Fibroblast of pulmonary artery (primary cell): ENCODE results near the gene CSNK1G2.
A peak's percentile ranks its signal among the peaks of the same experiment; 100 is the strongest.

Experiments
- DNase-seq: peaks from one replicate; pipeline ENCODE4 v3.0.0-alpha.2; 2010; ENCODE audit warnings: low read depth
- H3K4me3 ChIP-seq: replicated peaks from 2 replicates; pipeline ENCODE4 v1.5.1; 2011; ENCODE audit warnings: low read depth, mild to moderate bottlenecking, control low read depth, low read length, moderate library complexity
- CTCF ChIP-seq: IDR thresholded peaks from 2 replicates; pipeline ENCODE4 v1.5.1; 2011; ENCODE audit warnings: mild to moderate bottlenecking, control low read depth, low read length, inconsistent platforms; ENCODE audit errors: missing control alignments

CSNK1G2 gene

DNA sequence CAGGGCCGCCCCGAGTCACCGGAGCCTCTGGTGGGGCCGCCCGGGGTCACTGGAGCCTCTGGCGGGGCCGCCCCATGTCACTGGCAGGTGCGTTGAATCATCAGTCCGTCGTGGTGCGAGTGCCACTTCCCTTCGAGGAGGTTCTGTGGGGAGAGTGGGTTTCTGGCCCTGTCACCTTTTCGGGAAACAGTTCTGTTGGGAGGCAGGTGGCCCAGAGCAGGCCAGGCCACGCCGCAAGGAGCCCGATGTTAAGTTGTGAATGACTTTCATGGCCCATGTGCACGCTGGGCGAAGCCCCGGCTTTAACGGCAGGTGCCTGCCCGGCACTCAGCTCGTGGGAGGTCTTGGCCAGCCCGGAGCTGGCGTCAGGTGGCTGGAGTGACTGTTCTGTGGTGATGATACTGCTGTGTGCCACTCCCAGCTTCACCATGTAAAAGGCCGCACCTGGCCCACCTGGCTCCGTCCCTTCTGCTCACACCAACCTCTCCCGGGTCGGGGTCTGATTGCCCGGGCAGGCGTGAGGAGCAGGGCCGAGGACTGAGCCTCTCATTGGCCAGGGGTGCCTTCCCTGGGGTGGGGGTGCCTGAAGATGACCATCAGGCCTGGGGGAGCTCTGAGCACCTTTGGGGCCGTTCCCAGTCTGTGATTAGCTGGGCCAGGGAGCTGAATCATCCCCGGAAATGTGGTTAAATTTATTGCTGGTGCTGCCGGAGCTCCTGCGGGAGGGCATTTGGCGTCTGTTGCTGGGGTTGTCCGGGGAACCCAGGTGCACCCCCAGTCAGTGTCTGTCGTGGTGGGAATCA, 29.2 kb downstream of the CSNK1G2 start:
- no peak for DNase-seq
- H3K4me3 ChIP-seq = no peak overlapping the region
- no peak for TF ChIP-seq CTCF

DNA sequence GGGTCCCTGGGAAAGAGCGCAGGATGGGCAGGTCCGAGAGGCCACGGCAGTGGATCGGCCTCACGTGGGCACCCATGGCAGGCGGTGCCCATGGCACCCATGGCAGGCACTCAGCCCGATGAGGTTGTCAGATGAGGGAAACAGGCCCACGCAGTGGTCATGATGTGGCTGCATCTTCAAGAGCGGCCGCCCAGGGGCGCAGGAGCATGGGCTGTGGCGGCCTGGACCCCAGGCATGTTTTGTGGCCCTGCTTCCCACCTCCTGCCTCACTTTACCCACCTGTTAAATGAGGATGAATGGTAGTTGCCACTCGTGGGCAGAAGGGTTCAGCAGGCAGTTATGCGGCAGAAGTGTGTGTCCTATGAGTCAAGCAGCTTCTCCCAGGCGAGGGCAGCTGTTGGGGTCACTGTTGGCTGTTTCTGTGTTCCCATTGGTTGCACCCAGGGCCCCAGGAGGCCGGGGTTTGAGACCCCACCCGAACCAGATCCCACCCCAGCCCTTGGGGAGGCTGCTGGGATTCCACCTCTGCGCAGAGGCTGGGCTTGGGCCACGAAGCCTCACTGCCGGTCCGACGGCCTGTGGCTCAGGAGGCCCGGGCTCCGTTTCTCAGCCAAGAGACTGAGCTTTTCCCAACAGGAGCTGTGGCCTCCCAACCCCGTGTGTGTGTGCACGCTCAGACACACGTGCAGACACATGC, 30.0 kb downstream of the CSNK1G2 start:
- no peak overlapping the region for H3K4me3 ChIP-seq
- no peak for DNase-seq
- TF ChIP-seq CTCF = no peak

DNA sequence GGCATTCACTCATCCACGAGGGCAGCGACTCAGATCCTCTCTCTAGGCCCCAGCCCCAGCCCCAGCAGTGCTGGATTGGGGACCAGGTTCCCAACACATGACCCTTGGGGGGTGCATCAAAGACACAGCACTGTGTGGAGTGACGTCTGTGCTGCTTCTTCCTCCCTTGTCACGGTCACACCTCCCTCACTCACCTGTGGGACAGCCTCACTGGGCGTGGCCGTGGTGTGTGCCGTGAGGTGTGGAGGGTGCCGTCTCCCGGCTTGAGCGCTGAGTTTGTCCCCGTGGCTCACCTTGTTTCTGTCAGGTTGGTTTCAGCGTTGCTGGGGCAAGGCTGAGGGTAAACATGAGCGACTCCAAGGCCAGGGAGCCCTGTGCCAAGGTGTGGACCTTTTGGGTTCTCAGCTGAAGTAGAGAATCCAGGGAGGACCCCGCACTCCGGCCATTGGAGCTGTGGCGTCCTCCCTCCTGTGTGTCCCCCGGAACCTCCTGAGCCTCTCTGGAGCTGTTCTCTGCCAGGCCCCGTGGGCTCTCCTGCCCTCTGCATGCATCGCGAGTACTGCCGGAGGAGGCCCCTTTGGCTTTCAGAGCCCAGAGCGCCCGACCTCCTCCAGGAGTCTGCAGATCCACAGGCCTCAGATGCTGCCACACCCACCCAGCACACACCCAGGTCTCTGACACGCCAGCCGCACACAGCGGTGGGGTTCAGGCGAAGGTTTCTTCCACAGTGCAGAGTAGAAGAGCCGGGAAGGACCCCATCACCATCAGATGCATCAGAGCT, 33.6 kb downstream of the CSNK1G2 start:
- H3K4me3 ChIP-seq = no peak overlapping the region
- DNase-seq = no peak
- no peak for TF ChIP-seq CTCF

GRCh38 chr19:1975162-1975480, 34.1 kb downstream of the CSNK1G2 start:
- peak; percentile 33 for DNase-seq
- H3K4me3 ChIP-seq = no peak overlapping the region
- TF ChIP-seq CTCF = no peak

GRCh38 chr19:1977120-1977519, 36.1 kb downstream of the CSNK1G2 start:
- no peak for DNase-seq
- no peak overlapping the region for H3K4me3 ChIP-seq
- no peak for TF ChIP-seq CTCF

DNA sequence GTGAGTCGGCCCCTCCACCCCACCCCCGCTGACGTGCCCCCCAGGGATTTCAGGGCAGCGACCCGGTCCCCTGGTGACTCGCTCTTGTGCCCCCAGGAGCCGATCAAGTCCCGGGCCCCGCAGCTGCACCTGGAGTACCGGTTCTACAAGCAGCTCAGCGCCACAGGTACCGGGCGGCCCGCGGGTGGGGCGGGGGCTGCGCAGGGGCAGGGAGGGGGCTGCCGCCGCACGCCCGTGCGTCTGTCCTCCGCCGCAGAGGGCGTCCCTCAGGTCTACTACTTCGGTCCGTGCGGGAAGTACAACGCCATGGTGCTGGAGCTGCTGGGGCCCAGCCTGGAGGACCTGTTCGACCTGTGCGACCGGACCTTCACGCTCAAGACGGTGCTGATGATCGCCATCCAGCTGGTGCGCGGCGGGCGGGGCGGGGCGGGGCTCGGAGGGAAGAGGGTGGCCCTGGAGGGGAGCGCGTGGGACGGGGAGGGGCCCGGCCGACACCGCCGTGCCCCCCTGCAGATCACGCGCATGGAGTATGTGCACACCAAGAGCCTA, 37.4 kb downstream of the CSNK1G2 start:
- TF ChIP-seq CTCF = no peak
- DNase-seq = no peak
- H3K4me3 ChIP-seq = no peak overlapping the region
